NCI-H510A (cell line): ENCODE results near the gene NPPA.
"Not testable (repeated sequence)": the region's sequence is repeated elsewhere in the genome, so short reads cannot be mapped to it uniquely, and the experiment has no call there.

Experiments
- DNase-seq: peaks from one replicate; lab custom pipeline; 2025; lab: John Stamatoyannopoulos, UW

NPPA gene

DNA sequence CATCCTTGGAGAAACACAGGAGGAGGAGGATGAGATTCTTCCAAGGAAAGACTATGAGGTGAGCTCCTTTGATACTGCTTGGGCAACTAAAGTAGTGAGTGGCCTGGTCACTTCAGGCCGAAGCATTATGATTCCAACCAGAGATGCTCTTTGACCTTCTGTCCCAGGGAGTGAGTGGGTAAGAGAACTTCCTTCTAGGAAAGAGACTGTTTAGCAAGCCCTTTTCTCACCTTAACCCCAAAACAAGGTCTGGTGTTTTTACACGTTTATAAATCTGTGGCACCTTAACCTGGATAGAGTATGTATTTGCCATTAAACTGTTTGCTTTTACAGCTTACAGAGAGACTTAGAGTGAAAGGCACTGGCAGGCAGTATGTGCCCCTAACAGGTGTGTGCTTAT lies 40.5 kb downstream of the NPPA start:
- no peak for DNase-seq

DNA sequence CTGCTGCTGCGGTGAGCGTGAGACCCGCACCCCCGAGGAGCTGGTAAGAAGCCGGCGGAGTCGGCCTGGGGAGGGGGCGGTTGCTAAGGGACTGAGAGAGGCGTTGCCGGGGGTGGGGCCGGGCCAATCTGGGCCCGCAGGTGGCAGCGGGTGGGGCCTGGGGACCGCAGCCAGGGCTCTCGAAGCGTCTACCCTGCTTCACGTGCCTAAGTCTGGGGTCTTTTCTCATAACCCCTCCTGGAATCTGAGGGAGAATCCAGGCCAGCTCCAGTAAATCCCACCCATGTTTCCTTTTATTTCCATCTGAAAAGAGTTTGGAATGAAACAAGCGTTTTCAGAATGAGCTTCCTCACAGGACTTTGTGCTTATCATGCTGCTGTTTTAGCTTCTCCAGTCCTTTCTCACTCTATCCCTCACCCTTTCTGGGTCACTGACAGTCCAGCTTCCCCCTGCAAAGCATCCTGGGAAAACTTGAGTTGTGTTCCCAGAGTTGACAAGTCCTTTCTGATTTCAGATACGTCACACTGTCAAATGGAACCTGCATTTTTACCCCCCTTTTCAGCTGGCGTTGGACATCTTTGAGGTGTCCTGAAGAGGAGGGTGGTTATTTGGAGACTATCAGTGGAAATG lies 41.2 kb downstream of the NPPA start:
- DNase-seq: peak; percentile 89

DNA sequence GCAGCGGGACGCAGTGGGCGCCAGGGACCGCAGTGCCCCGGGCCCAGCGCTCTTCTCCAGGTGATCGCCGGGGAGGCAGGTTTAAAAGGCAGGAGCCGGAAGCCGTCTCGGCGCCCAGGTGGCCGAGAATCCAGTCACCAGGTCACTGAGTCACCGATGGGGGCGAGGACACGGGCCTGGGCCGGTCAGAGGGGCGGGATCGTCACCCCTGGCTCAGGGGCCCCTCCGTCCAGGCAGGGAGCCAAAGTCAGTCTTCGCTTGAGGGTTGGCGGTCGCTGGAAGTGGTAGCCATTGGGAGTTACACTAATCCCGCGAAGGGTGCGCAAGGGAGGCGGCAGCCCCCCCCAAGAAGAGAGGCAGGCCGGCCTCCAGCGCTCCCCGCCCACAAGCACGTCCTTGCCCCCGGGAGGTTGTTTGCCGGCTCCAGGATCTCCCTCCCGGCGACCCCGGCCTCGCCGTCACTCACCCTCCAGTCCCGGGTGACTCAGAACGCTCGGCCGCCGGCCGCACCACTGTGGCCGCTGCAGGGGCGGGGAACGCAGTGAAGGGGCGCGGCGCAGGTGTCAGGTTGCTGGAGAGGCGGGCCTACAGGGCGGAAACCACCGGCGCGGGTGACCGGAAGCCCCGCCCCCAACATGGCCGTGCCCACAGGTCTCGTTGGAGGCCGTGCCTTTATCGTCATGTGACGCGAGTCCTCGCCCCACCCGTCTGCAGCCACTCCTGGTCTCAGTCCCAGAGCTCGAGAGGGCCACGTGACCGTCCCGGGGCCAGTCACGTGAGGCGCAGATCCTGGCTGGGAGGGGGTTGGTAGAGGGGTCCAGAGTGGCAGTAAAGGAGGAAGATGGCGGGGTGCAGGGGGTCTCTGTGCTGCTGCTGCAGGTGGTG lies 41.9 kb downstream of the NPPA start, which contains the start of the genes CLCN6 and MTHFR:
Gene CLCN6 (plus strand): TSS at position 770 of the 885 bp plus-strand sequence. CDS start 72 bp downstream, at position 842.
Gene MTHFR (minus strand): TSS at position 543 of the 885 bp plus-strand sequence. CDS start 2,848 bp downstream, outside the sequence.
- DNase-seq: peak; percentile 99

DNA sequence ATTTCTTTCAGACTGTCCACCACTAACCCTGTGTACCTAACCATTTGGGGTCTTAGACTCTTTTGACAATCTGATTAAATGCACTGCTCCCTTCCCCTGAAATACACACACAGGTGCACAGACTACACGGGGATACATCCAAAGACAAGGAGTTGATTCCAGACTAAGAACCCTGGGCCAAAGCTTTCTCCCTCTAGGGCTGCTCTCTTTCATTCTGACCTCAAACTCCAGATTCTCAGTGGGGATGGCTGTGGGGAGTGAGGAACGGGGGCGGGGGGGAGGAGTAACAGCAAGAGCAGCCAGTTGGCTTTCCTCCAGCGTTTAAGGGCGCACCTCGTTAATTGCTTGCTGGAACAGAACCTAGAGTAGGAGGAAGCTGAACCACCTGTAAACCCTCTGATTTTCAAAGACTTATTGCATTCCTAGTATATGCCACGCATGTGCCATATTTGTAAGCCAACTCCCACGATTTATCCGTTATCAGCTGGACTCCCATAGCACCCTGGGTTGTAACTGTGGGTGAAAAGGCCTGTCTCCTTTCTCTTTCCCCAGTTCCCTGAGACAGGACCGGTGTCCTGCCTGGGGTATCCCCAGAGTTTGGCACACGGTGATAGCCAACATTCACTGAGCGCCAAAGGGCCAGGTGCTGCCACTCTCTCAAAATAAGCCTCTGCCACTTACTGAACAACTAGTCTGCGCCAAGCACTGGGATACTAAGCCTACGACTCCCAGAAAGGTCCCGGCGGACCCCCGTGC lies 42.7 kb downstream of the NPPA start:
- peak; percentile 48 for DNase-seq

DNA sequence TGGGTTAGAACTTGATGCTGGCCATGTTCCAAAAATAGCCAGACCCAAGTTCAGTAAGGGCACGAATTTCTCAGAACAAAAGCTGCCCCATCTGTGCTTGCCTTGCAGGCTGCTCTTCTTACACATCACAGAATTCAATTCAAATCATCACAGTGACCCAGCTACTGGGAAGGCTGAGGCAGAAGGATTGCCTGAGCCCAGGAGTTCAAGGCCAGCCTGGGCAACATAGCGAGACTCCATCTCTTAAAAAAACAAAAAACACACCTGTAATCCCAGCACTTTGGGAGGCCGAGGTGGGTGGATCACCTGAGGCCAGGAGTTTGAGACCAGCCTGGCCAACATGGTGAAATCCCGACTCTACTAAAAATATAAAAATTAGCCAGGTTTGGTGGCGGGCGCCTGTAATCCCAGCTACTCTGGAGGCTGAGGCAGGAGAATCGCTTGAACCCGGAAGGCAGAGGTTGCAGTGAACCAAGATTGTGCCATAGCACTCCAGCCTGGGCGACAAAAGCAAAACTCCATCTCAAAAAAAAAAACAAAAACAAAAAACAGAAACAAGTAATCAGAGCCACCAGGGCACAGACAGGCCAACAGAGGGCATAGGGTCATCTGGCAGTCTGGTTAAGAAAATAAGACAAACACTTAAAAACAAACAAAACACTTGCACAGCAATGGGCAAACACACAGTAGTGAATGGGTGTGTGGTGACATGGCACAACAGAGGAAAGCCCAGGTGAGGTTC lies 43.5 kb downstream of the NPPA start:
- DNase-seq: not testable (repeated sequence)

DNA sequence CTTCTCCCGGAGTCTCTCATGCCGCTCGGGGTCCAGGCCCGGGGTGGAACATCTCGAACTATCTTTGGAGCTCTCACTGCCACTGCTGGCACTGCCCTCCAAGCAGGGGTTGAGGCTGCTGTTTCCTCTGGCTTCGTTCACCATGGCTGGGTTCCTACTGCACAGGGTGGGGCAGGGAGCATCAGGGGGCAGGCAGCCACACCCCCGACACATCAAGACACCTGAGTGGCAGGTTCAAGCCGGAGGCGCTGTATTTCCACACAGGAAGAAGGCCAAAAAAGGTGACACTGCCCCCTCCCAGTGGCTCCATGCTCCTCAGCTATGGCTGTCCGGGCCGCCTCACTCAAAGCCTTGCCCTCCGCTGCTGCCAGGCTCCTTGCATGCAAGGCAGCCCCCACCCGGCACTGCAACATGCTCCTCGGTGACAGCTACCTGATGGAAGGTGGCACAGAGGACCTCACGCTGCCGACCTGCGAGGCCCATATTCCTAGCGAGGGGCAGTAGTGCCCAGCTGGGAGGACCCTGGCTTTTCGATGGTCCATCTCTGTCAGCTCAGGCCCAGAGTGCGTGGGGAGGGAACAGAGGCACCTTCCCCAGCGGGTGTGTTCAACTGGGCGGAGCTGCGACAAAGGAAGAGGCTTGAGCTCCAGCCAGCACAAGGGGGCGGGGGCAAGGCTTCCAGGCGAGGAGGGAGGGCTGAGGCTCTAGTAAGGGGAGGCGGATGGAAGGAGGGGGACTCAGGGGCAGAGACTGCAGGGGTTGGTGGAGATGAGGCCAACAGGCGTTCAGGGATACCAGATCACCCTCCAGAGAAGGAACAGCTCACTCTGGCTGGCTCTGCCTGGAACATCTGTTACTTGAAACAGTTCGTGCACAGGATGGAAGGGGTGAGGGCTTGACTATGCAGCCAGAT lies 44.4 kb downstream of the NPPA start:
- peak; percentile 99 for DNase-seq

DNA sequence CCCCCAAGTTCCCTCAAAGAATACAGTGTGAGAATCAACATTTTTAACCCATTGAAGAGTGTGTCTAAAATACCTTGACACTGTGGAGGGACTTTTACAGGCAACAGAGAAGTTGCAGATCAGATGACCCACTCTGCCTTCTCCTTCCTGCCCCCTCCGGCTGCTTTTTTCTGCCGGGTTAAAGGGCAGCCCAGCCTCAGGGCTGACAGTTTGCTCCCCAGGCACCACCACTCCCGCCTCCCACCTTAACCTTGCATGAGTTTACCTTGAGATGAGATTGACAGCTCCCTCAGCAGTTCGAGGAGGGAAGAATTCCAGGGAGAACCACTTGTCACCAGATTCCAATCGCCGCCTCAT lies 45.0 kb downstream of the NPPA start:
- DNase-seq: no peak

DNA sequence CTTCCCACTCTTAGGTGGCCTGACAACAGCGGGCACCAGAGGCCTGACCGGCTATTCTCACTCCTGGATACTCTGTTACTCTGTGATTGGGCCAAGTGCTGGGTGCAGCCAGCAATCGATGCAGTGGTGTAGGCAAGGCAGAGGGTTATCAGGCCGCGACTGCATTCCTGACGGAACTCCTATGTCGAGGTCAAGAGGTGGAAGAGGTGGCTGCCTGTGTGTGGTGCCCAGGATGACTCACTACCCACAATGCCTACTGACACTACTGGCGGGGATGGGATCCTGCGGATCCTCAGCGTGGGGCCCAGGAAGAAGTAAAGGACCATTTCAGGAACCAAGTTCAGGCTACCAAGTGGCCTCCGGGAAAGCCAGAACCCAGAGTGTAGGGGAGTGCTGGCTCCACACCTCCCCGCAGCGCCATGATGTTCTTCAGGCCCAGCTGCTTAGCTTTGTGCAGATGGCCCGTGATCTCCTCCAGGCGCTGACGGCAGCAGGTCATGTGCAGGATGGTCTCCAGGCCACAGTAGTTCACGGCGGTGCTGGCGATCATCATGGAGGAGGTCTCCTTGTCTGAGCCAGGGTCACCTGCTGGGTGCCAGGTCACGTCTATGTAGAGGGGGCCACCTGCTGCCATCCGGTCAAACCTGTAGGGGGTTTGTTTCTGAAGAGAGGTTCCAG lies 46.7 kb downstream of the NPPA start:
- DNase-seq: no peak

DNA sequence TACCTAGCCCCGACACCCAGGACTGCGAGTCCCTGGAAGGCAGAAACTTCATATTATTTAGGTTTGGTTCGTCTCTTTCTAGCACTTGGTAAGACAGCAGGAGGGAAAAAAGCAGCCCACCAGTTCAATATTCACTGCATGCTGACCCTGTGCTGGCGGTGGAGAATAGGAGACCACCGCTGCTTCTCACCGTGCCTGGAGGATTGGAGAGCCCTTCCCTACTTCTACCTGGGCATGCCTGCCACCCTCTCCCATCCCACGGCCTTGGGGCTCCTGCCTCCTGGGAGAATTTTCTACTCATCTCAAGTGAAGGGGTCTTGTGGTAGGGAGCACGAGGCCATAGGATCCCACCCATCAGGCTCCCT lies 47.2 kb downstream of the NPPA start:
- DNase-seq: no peak

DNA sequence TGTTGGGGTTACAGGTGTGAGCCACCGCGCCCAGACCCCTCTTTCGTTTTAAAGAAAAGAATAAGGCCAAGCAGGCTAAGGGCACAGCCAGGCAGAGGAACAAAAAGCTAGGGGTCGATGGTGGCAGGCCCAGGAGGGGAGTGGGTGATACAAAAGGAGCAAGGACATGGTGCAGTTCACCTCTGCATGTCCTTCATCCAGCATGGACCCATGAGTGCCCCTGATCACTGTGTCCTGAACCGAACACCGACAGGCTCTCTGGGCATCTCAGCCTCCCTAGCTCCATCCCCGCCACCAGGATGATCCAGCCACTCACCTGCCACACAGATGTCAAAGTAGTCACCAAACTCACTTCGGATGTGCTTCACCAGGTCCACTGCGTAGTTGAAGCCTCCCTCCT lies 47.7 kb downstream of the NPPA start:
- no peak for DNase-seq

DNA sequence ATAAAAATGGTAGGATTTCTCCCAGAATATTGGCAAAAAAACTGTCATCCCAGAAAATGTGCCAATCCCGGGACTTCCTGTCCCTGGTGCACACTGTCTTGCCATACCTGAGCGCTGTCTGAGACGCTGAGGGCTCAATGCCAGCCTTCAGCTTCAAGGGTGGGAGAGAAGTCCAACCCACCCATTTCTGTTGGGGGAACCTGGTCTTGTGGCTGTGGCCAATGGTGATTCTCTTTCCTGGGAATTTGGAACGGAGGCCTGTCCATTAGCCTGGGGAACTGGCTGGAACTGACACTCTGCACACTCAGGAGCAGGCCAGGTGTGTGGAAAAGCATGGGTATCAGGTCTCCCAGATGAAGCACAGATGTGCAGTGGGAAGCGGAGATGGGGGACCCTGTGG lies 48.5 kb downstream of the NPPA start:
- no peak for DNase-seq

DNA sequence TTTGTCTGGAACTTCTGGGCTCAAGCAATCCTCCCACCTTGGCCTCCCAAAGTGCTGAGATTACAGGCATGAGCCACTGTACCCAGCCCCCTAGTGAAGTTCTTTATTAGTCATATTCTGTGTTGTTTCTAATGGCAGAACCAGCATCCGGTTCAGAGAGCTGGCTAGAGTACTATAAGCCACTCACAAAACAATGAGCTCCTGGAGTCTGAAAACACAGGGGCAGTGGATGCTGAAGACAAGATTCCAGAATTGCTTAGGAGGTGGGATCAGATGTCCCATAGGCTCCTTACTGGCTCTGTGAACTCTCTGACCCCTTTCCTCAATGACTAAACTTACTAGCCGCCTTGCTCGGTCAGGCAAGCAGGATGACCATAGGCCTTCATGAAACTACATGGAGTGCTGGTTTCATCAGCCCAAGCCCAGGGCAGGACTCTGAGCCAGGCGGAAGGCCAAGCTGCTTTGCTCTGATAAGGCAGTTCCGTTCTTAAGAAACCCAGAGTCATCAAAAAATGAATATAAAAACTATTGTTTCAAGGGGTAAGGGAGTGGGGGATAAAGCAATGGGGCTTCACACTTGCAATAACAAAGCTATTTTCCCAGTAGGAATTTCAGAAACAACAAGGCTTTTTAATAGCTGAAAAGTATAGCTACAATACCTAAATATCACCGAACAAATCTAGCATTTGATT lies 49.9 kb downstream of the NPPA start:
- DNase-seq: no peak

DNA sequence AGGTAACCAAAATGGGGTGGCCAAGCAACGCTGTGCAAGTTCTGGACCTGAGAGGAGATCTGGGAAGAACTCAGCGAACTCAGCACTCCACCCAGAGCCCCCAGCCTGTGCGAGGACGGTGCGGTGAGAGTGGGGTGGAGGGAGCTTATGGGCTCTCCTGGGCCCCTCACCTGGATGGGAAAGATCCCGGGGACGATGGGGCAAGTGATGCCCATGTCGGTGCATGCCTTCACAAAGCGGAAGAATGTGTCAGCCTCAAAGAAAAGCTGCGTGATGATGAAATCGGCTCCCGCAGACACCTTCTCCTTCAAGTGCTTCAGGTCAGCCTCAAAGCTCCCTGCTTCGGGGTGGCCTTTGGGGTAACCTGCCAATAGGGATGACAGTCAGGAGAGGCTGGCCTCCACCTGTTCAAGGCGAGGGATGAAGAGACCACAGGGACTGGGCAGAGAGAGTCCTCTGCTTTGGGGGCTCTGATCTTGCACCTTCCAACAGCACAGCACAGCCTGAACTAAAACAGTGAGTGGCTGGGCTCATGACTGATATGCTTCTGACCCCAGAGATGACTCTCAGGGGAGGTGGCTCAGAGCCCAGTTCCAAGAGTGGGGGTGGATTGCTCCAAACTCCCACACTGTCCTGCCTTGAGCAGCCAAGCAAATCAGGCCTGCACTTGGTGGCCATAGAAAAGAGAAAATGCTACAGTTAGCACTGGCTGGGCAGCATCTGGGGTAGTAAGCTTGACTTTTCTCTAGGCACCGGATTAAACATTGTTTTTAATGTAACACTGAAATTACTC lies 51.4 kb downstream of the NPPA start:
- DNase-seq: no peak
